Measurements from ENCODE around the gene SOS2. TPM values are rescaled to one million over a fixed set of nuclear protein-coding genes. Genes with fewer than 3 reads are reported as not detected.
"Not testable (repeated sequence)": the region's sequence is repeated elsewhere in the genome, so short reads cannot be mapped to it uniquely, and the experiment has no call there.

The SOS2 gene
- total RNA-seq, 1 donor from 2014 or later, result 81.9 TPM

- FAIRE-seq (no peak), DNase-seq (ENCODE audit: low spot score in 2 of 2) (no peak)
These were observed 143.3 kb downstream of the SOS2 start for GRCh38 chr14:50088117-50088515.

GRCh38 chr14:50087341-50088116, 143.8 kb downstream of the SOS2 start:
- no peak for DNase-seq (ENCODE audit: low spot score in 2 of 2)
- no peak for FAIRE-seq

GRCh38 chr14:50086321-50086711, 145.1 kb downstream of the SOS2 start:
- FAIRE-seq (no peak), DNase-seq (ENCODE audit: low spot score in 2 of 2) (no peak)

- FAIRE-seq (no peak), DNase-seq (ENCODE audit: low spot score in 2 of 2) (peak in 1 of 2 donors; percentile 18)
These were observed 145.6 kb downstream of the SOS2 start for GRCh38 chr14:50085570-50086320.

- FAIRE-seq (no peak), DNase-seq (ENCODE audit: low spot score in 2 of 2) (no peak)
These were observed 146.7 kb downstream of the SOS2 start for GRCh38 chr14:50084666-50085065.

GRCh38 chr14:50083467-50084337, 147.7 kb downstream of the SOS2 start:
- DNase-seq (ENCODE audit: low spot score in 2 of 2), result no peak
- no peak for FAIRE-seq

- DNase-seq (ENCODE audit: low spot score in 2 of 2), result no peak
- FAIRE-seq, result no peak
These were observed 148.5 kb downstream of the SOS2 start for GRCh38 chr14:50082784-50083466.

GRCh38 chr14:50082308-50082742, 149.1 kb downstream of the SOS2 start:
- no peak for DNase-seq (ENCODE audit: low spot score in 2 of 2)
- no peak for FAIRE-seq

GRCh38 chr14:50079103-50079502, 152.3 kb downstream of the SOS2 start:
- FAIRE-seq; DNase-seq (ENCODE audit: low spot score in 2 of 2): not testable (repeated sequence)

GRCh38 chr14:50073663-50074062, 157.7 kb downstream of the SOS2 start:
- FAIRE-seq; DNase-seq (ENCODE audit: low spot score in 2 of 2): not testable (repeated sequence)

- DNase-seq (ENCODE audit: low spot score in 2 of 2) (no peak), FAIRE-seq (no peak)
These were observed 159.0 kb downstream of the SOS2 start for GRCh38 chr14:50072395-50072794.

- DNase-seq (ENCODE audit: low spot score in 2 of 2) (no peak), FAIRE-seq (no peak)
These were observed 160.4 kb downstream of the SOS2 start for GRCh38 chr14:50070840-50071548.

- no peak for DNase-seq (ENCODE audit: low spot score in 2 of 2)
- no peak for FAIRE-seq
These were observed 161.1 kb downstream of the SOS2 start for GRCh38 chr14:50070230-50070629.

- FAIRE-seq (no peak), DNase-seq (ENCODE audit: low spot score in 2 of 2) (no peak)
These were observed 162.1 kb downstream of the SOS2 start for GRCh38 chr14:50069325-50069724.

GRCh38 chr14:50068496-50068895, 162.9 kb downstream of the SOS2 start:
- no peak for FAIRE-seq
- no peak for DNase-seq (ENCODE audit: low spot score in 2 of 2)

GRCh38 chr14:50067723-50068495, 163.5 kb downstream of the SOS2 start:
- FAIRE-seq, result no peak
- no peak for DNase-seq (ENCODE audit: low spot score in 2 of 2)
